ENCODE results near the gene ADARB1. TPM values are rescaled to one million over a fixed set of nuclear protein-coding genes. Genes with fewer than 3 reads are reported as not detected.

The ADARB1 gene
- total RNA-seq, 1 experiment from 2014 or later: 2.9 TPM

DNA sequence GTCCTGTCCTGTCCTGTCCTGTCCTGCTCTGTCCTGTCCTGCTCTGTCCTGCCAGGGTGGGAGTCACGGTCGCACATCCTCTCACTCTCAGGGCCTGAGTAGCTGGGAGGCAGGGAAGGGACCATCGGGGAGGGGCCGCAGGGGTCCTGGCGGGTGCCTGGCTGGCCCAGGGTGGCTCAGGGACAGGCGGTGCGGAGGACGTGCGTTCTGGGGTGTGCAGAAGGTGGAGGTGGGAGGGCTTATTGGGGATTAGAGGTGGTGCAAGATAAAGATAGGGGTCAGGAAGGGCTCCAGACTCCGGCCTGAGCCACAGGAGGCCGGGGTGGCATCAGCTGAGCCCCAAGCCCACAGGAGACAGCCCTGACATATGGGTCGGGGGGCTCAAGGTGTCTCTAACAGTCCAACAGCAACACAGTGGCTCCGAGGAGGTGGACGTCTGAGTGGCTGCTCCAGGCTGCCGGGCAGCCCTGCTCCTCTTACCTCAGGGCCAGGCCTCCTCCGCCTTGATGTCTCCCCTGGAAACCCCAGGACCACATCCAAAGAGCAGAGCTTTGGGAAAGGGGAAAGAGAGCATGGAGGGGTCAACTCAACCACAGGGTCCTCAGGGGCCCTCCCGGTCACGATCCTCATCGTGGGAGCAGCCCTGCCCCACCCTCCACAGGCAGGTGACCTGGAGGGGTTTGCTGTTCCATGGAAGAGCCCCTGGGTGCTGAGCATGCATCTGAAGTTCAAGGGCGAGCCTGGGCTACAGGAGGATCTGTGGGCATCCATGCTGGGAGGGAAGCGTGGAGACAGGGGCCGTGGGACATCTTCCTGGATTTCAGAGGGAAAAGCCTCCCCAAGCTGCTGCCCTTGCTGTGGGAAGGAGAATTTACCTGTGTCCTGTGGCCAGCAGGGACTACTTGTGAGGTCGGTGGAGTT, 39.6 kb upstream of the ADARB1 start:
- DNase-seq: no peak
- H3K9me3 ChIP-seq: peaks cover 15% of the 10 kb centered on the region
- no peaks in the 10 kb centered on the region for H3K27me3 ChIP-seq
- H3K36me3 ChIP-seq: no peaks in the 10 kb centered on the region
- no peak overlapping the region for H3K4me3 ChIP-seq

DNA sequence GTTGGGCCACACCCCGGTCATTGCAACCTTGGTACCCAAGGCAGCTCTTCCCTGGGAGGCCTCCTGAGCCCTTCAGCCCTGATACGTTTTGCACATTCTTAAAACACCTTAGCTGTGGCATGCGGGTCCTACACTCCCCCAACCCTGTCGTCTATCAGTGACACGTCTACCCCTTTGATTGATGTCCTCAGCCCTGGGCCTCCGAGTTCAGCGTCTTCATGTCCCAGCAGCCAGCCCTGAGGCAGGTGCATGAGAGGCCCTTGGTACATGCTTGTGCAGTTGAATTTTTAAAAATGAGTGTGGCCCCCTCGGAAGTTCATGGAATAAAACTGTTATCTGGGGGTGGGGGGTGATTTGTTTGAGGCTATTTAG, 38.9 kb upstream of the ADARB1 start:
- H3K27me3 ChIP-seq: no peaks in the 10 kb centered on the region
- no peak for DNase-seq
- peaks cover 15% of the 10 kb centered on the region for H3K9me3 ChIP-seq
- H3K36me3 ChIP-seq: no peaks in the 10 kb centered on the region
- H3K4me3 ChIP-seq: no peak overlapping the region

DNA sequence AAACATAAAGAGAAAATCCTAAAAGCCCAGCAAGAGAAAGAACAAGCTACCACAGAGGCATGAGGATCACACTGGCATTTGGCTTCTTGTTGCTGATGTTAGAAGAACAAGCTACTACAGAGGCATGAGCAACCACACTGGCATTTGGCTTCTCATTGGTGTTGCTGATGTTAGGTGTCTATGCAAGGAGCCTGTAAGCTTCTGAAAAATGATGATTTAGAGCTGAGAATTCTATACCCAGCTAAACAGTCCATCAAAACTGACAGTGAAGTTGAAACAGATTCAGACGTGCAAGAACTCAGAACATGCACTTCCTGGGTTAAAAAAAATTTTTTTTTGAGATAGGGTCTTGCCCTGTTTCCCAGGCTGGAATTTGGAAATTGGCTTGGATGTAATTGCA, 37.8 kb upstream of the ADARB1 start:
- no peak for DNase-seq
- Histone ChIP-seq H3K9me3 (peaks cover 15% of the 10 kb centered on the region), H3K36me3 (no peaks in the 10 kb centered on the region), H3K4me3 (no peak overlapping the region), H3K27me3 (no peaks in the 10 kb centered on the region)

DNA sequence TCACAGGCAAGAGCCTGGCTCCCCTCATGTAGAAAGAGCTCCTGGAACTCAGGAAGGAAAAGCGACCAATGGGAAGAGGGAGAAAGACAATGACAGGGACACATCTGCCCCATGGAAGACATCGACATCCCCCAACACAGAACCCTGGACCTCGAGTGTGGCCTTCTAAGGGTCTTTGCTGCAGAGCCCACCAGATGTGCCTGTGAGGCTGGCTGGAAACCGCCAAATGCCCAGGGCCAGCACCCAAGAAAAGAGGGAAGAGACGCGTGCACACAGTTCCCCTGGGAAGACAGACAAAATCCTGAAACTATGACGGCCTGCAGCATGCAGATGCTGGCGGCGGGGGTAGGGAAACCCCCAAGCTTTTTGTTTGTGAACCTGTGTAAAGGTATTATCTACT, 36.4 kb upstream of the ADARB1 start:
- no peak for DNase-seq
- no peaks in the 10 kb centered on the region for H3K36me3 ChIP-seq

DNA sequence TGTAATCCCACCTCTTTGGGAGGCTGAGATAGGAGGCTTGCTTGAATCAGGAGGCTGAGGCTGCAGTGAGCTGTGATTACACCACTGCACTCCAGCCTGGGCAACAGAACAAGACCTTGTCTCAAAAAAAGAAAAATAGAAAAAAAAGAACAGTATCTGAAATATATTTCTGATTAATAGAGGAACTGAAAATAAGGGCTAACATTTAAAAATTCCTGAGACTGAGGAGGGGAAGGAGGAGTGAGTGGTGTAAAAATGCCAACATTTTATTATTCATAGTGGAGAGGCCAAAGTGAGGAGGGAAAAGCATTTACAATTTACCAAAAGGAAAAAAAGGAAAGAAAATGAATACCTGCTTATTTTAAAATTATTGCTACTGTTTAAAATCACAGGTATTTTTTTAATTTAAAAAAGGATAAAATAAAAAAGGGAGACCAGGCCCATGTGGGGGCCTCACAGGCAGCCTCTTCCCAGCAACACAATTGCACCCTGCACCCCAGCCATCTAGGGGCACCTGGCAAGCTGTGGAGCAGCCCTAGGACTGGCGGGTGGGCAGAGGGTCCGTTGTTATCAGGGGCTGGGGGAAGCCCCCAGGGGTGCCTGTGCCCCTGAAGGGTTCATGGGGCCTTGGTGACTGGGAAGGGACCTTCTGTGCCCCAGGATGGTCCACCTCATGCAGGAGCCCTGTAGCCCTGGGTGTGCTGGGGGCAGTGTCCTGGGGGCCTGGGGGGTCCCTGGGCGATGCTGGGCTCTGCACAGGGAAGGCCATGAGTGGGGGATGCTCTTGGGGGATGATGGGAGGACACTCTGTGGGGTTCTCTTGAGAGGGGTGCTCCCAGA, 34.8 kb upstream of the ADARB1 start:
- no peaks in the 10 kb centered on the region for H3K36me3 ChIP-seq
- H3K4me3 ChIP-seq: no peak overlapping the region
- DNase-seq: no peak
- peaks cover 15% of the 10 kb centered on the region for H3K9me3 ChIP-seq
- H3K27me3 ChIP-seq: no peaks in the 10 kb centered on the region

More for the DNA sequence above, 36.4 kb upstream of the ADARB1 start:
- Histone ChIP-seq H3K27me3 (no peaks in the 10 kb centered on the region), H3K9me3 (peaks cover 15% of the 10 kb centered on the region), H3K4me3 (no peak overlapping the region)

DNA sequence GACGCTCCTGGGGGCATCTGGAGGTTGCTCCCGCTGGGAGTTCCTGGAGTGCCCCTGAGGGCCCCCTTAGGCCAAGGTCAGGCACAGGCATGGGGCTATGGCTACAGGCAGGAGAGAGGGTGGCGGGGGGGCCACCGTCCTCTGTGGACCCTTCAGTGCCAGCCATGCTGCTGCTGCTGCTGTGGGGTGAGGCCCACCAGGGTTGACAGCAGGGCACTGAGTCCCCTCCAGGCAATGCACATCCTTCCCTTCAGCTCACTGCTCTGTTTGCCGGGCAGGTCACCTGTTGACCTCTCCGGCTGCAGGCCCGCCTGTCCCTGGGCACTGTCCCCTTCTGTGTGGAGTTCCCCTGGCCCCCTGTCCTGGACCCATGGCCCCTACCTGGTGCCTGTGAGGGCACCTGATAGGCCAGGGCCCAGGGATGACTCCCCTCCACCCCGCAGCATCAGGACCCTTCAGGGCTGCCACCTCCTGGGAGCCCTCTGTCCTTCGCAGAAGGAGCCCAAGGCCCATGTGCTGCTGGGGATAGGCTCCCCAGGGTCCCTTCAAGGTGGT, 34.1 kb upstream of the ADARB1 start:
- Histone ChIP-seq H3K27me3 (no peaks in the 10 kb centered on the region), H3K4me3 (no peak overlapping the region), H3K36me3 (no peaks in the 10 kb centered on the region), H3K9me3 (peaks cover 16% of the 10 kb centered on the region)
- DNase-seq: no peak

DNA sequence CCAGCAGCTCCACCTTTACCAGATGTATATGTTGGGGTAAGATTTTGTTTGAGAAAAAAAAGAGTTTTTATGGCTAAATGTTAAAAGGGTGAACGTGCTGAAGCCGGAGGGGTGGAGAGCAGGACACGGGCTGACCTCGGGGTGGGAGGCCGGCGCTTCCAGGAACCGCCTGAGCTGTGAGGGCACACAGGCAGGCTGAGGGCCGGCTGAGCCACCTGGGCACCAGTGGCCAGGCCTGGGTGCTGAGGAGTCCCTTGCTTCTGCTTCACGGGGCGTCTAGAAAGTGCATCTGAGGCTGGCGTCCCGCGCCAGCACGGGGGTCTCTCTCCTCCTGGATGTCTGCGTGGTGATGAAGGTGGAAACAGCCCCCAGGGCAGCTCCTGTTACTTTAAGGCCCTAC, 33.6 kb upstream of the ADARB1 start:
- Histone ChIP-seq H3K27me3 (no peaks in the 10 kb centered on the region; the same call in 1 of the 2 replicates), H3K4me3 (no peak overlapping the region), H3K9me3 (peaks cover 17% of the 10 kb centered on the region), H3K36me3 (no peaks in the 10 kb centered on the region)
- no peak for DNase-seq

DNA sequence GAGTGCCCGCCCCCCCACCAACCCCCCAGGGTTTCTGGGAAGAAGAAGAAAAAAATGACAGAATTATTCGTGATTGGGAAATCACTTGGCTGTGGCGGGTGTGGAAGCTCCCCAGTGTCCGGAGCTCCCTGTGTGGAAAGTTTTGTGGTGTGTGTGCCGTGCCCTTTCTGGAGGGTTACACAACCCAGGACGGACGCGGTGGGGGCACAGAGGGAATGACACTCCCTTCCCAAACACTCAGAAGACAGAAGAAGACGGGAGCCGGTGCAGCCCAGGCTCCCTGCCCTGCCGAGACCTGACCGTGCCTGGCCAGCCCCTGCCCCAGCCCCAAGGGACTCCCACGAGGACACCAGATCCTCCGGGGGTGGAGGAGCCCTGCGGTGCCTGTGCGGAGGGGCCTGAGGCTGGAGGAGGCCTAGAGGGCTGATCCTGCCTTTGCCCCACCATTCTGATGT, 33.0 kb upstream of the ADARB1 start:
- DNase-seq: no peak

DNA sequence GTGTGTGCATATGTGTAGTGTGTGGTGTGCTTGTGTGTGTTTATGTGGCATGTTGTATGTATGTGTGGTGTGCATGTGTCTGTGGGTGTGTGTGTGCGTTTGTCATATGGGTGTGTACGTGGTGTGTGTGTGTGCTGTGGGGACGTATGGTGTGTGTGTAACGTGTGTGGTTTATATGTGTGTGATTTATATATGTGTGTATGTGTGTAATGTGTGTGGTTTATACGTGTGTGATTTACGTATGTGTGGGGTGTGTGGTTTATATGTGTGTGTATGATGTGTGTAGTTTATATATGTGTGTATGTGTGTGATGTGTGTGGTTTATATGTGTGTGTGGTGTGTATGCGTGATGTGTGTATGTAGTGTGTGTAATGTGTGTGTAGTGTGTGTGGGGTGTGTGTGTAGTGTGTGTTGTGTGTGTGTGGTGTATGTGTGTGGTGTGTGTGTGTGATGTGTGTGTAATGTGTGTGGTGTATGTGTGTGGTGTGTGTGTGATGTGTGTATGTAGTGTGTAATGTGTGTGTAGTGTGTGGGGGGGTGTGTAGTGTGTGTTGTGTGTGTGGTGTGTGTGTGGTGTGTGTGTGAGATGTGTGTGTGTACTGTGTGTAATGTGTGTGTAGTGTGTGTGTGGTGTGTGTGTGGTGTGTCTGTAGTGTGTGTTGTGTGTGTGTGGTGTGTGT, 32.3 kb upstream of the ADARB1 start:
- Histone ChIP-seq H3K27me3 (no peaks in the 10 kb centered on the region; the same call in 1 of the 2 replicates), H3K4me3 (no peak overlapping the region), H3K9me3 (peaks cover 11% of the 10 kb centered on the region), H3K36me3 (no peaks in the 10 kb centered on the region)
- DNase-seq: no peak

More for the DNA sequence above, 33.0 kb upstream of the ADARB1 start:
- no peaks in the 10 kb centered on the region for H3K36me3 ChIP-seq
- H3K27me3 ChIP-seq: no peaks in the 10 kb centered on the region; the same call in 1 of the 2 replicates
- no peak overlapping the region for H3K4me3 ChIP-seq
- peaks cover 13% of the 10 kb centered on the region for H3K9me3 ChIP-seq

DNA sequence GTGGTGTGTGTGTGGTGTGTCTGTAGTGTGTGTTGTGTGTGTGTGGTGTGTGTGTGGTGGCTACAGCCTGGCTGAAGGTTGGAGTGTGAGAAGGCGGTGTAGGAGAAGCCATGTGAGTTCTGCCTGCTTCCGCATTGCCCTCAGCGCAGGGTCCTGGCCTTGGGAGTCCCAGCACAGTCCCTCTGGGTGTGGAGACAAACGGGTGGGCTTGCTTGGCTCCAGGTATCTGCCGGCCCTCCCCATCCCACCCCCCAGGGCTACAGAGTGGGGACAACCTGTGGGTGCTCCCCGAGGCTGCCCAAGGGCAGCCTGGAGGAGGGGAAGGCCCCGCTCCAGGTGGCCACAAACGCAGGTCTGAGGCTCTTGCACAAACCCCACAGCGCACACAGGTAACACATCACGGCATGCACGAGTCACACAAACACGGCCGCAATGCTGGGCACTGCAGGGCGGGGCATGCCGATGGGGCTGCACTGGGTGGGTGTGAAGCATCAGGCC, 31.7 kb upstream of the ADARB1 start:
- no peaks in the 10 kb centered on the region for H3K36me3 ChIP-seq
- DNase-seq: no peak
- no peaks in the 10 kb centered on the region; the same call in 1 of the 2 replicates for H3K27me3 ChIP-seq
- H3K9me3 ChIP-seq: peaks cover 15% of the 10 kb centered on the region
- no peak overlapping the region for H3K4me3 ChIP-seq

DNA sequence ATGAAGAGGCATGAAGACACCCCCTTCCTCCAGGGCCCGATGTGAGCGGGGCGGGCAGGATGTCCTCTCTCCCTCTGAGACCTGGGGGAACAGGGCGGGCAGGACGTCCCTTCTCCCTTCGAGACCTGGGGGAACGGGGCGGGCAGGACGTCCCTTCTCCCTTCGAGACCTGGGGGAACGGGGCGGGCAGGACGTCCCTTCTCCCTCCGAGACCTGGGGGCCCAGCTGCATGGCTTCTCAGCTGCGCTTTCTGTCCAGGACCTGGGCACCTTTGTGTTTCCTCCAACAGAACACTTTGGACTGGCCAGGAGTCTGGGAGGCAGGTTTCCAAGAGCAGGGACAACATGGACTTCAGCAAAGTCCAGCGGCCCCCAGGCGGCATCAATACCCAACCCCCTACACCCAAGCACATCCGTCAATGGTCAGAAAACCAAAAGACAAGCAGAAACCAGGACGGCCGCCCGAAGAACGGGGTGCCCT, 30.8 kb upstream of the ADARB1 start:
- H3K9me3 ChIP-seq: peaks cover 17% of the 10 kb centered on the region
- no peaks in the 10 kb centered on the region for H3K36me3 ChIP-seq
- peaks cover 2% of the 10 kb centered on the region; the same call in 1 of the 2 replicates for H3K27me3 ChIP-seq
- H3K4me3 ChIP-seq: no peak overlapping the region
- no peak for DNase-seq

DNA sequence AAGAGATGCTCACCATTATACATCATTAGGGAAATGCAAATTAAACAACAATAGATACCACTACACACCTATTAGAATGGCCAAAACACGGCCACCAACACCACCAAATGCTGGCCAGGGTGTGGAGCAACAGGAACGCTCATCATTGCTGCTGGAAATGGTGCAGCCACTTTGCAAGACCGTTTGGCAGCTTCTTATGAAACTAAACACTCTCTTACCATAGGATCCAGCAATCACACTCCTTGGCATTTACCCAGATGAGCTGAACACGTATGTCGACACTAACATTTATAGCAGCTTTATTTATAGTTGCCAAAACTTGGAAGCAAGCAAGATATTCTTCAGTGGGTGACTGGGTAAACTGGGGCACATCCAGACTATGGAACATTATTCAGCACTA, 28.9 kb upstream of the ADARB1 start:
- DNase-seq: no peak
- no peak overlapping the region for H3K4me3 ChIP-seq
- H3K36me3 ChIP-seq: no peaks in the 10 kb centered on the region
- H3K9me3 ChIP-seq: peaks cover 17% of the 10 kb centered on the region
- H3K27me3 ChIP-seq: peaks cover 6% of the 10 kb centered on the region

DNA sequence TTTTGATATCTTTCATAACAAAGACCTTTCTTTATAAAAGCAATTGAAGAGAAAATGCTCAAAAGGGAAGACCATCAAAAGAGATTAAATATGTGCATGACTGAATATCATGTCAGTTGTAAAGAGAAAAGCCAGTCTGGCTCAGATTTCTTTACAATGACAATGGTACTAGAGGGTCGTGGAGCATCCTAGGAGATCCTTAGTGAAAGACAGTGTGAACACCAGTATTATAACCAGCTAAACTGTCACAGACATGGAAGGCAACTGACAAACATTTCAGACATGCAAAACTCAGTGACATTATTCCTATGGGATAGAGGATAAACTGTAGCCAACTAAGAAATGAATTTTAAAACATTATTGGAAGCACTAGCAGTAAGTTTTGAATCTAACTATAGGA, 27.1 kb upstream of the ADARB1 start:
- Histone ChIP-seq H3K27me3 (peaks cover 6% of the 10 kb centered on the region), H3K4me3 (no peak overlapping the region), H3K9me3 (peaks cover 17% of the 10 kb centered on the region), H3K36me3 (no peaks in the 10 kb centered on the region)
- no peak for DNase-seq

DNA sequence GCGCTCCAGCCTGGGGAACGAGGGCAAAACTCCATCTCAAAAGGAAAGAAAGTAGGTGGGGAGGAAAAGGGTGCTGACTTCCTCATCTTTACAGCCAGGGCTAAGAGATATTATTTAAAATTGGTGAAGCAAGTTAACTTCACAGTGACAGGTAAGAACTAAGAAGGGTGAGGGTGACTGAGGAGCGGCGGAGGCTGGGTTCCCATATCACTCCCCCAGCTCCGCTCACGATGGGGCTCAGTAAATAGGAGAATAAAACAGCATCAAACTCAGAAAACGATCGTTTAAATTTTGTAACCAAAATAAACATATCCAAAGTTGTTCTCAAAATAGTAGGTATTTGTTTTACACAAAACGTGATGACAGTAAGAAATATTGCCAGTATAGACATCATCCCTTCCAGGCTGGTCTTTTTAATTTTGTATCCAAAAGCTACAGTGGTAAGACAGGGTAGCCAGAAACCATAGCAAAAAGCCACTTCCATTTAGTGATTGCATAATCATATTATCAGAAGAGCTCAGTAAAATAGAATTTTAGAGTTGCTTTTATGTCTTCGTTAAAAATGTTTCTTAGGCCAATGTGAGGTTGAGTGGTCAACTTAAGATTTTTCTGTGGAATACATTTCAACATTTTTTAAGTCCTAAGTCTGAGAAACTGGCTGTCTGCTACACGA, 26.2 kb upstream of the ADARB1 start:
- DNase-seq: no peak

DNA sequence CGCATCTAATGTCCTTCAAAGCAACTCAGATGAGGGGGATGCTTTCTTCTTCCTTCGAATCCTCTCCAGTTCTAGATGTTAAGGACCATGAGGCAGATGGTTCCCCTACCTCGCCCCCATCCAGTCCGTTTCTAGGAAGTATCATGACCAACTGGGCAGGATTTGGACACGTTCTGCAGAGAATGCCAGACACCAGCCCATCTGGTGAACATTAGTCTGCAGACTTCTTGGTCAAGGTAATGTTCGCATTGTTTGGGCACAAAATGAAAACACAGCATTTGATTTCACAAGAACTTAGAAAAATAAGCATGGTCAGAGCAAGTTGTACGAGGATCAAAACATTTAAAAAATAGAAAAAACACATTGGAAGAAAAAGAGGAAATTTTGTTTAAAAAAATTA, 25.4 kb upstream of the ADARB1 start:
- H3K4me3 ChIP-seq: no peak overlapping the region
- no peak for DNase-seq
- peaks cover 17% of the 10 kb centered on the region for H3K9me3 ChIP-seq
- peaks cover 6% of the 10 kb centered on the region for H3K27me3 ChIP-seq
- H3K36me3 ChIP-seq: no peaks in the 10 kb centered on the region

More for the DNA sequence above, 26.2 kb upstream of the ADARB1 start:
- Histone ChIP-seq H3K4me3 (no peak overlapping the region), H3K27me3 (peaks cover 6% of the 10 kb centered on the region), H3K36me3 (no peaks in the 10 kb centered on the region), H3K9me3 (peaks cover 17% of the 10 kb centered on the region)
